Erythroblast (primary cell): ENCODE data around the gene CTNNA2.

Source experiments
- DNase-seq, 2 experiments: peaks; one replicate each; lab custom pipeline; 2025; lab: John Stamatoyannopoulos, UW
- GATA1 ChIP-seq: IDR thresholded peaks from 2 replicates; pipeline ENCODE4 v1.6.1; 2011; ENCODE audit warnings: low read depth, mild to moderate bottlenecking, control low read depth, low read length, moderate library complexity
- POLR2A ChIP-seq: IDR thresholded peaks from 2 replicates; pipeline ENCODE4 v1.6.1; 2011; ENCODE audit warnings: mild to moderate bottlenecking, low read length

Gene CTNNA2

GRCh38 chr2:79796641-79797040, 283.8 kb downstream of the CTNNA2 start:
- TF ChIP-seq GATA1 (no peak), POLR2A (no peak)
- no peak for DNase-seq

- TF ChIP-seq GATA1 (no peak), POLR2A (no peak)
- DNase-seq = no peak
Measured at GRCh38 chr2:79798776-79799175, 285.9 kb downstream of the CTNNA2 start.

- TF ChIP-seq POLR2A (no peak), GATA1 (no peak)
- no peak for DNase-seq
Measured at GRCh38 chr2:79799729-79800128, 286.9 kb downstream of the CTNNA2 start.

GRCh38 chr2:79801082-79801481, 288.2 kb downstream of the CTNNA2 start:
- no peak for TF ChIP-seq POLR2A
- DNase-seq = no peak

- no peak for TF ChIP-seq GATA1
- no peak for TF ChIP-seq POLR2A
- DNase-seq = no peak
Measured at GRCh38 chr2:79817288-79817687, 304.4 kb downstream of the CTNNA2 start.

- no peak for DNase-seq
- no peak for TF ChIP-seq GATA1
- TF ChIP-seq POLR2A = no peak
Measured at GRCh38 chr2:79820281-79820680, 307.4 kb downstream of the CTNNA2 start.

GRCh38 chr2:79822136-79822535, 309.3 kb downstream of the CTNNA2 start:
- TF ChIP-seq GATA1 = no peak
- no peak for DNase-seq

- DNase-seq = no peak
- no peak for TF ChIP-seq GATA1
- no peak for TF ChIP-seq POLR2A
Measured at GRCh38 chr2:79824086-79824786, 311.4 kb downstream of the CTNNA2 start.

GRCh38 chr2:79827881-79828280, 315.0 kb downstream of the CTNNA2 start:
- TF ChIP-seq POLR2A (no peak), GATA1 (no peak)
- no peak for DNase-seq

GRCh38 chr2:79830501-79830900, 317.6 kb downstream of the CTNNA2 start:
- DNase-seq = no peak
- TF ChIP-seq POLR2A (no peak), GATA1 (no peak)

- no peak for DNase-seq
- no peak for TF ChIP-seq GATA1
- no peak for TF ChIP-seq POLR2A
Measured at GRCh38 chr2:79831961-79832360, 319.1 kb downstream of the CTNNA2 start.

GRCh38 chr2:79832511-79833234, 319.8 kb downstream of the CTNNA2 start:
- TF ChIP-seq POLR2A = no peak
- no peak for TF ChIP-seq GATA1
- DNase-seq = no peak

- TF ChIP-seq POLR2A (no peak), GATA1 (no peak)
Measured at GRCh38 chr2:79833235-79833878, 320.5 kb downstream of the CTNNA2 start.

GRCh38 chr2:79835911-79836310, 323.1 kb downstream of the CTNNA2 start:
- no peak for DNase-seq
- TF ChIP-seq POLR2A (no peak), GATA1 (no peak)

More at GRCh38 chr2:79833235-79833878, 320.5 kb downstream of the CTNNA2 start:
- DNase-seq = no peak

- no peak for TF ChIP-seq GATA1
- no peak for TF ChIP-seq POLR2A
- no peak for DNase-seq
Measured at GRCh38 chr2:79844011-79844410, 331.2 kb downstream of the CTNNA2 start.
